ENCODE data around the gene RYR1.

GRCh38 chr19:38513762-38514167, 80.3 kb downstream of the RYR1 start:
- no peak for TF ChIP-seq POLR2A (IDR thresholded peaks at IDR 0.05)
- TF ChIP-seq CTCF (IDR thresholded peaks at IDR 0.05) = no peak

Data from body of pancreas (tissue), 4 donors.